Medulla oblongata (tissue), 1 donor: Measurements from ENCODE around the gene VAPA.

Experiments used
- DNase-seq: peaks from one replicate; pipeline ENCODE4 v3.0.0-alpha.2; 2015; ENCODE audit errors: extremely low spot score

The VAPA gene

GRCh38 chr18:9941103-9941502, 27.3 kb downstream of the VAPA start:
- no peak for DNase-seq

DNA sequence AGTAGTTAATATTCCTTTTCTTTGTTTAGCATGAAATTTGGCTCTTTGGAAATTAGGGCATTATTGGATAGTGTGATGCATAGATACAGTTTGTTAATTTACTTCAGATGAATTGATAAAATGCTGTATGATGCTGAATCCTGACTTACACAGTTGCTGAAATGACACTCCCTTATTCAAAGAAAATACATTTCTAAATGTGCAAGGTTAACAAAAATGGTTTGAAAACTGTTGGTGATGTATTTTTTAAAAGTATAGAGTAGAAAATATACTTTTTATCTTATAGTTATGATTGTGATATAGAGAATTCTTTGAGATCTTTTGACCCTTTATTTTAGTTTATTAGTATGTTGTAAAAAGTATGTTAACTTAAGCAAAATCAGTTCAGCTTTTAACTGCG, 27.8 kb downstream of the VAPA start:
- no peak for DNase-seq

DNA sequence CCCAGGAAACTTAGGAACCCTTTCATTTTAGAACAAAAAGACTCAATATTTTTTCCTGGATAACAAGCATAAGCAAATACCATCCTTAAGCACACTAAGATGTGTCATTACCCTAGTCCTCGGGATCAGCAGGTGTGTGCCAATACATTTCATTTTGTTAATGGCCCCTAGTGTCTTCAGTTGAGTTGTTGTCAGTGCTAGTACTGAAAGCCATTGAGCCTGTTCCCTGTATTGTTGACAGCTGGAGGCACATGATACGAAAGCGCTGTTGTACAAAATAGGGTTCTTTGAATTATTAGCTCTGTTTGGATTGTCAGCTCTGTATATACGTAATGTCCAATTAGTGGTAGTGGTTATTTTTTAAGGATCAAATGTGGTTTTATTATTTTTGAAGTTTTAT, 29.5 kb downstream of the VAPA start:
- DNase-seq: peak; percentile 78

- DNase-seq: no peak
These were observed 31.0 kb downstream of the VAPA start for GRCh38 chr18:9944805-9945204.

DNA sequence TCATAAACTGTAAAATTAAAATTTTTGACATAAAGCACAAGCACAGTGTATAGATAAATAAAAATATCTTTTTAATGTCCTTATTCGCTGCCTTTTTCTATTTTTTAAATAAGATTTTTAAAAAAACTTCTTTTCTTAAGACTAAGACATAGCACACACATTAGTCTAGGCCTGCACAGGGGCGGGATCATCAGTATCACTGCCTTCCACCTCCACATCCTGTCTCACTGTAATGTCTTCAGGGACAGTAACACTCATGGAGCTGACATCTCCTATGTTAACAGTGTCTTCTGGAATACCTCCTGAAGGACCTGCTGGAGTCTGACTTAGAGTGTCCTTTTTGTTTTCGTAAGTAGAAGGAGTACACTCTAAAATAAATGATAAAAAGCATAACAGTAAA, 33.0 kb downstream of the VAPA start:
- no peak for DNase-seq

DNA sequence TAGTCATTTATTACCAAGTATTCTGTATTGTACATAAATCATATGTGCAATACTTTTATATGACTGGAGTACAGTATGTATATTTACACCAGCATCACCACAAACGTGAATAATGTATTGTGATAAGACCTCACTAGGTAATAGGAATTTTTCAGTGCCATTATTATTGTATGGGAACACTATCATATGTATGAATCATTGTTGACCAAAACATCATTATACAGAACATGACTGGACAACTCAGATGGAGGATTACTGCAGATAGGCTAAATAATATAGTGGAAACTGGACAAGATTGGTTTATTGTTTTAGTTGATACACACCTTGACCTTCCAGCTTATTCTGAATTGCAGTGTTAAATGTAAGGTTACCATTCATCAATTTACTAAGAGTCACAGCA, 33.4 kb downstream of the VAPA start:
- no peak for DNase-seq

DNA sequence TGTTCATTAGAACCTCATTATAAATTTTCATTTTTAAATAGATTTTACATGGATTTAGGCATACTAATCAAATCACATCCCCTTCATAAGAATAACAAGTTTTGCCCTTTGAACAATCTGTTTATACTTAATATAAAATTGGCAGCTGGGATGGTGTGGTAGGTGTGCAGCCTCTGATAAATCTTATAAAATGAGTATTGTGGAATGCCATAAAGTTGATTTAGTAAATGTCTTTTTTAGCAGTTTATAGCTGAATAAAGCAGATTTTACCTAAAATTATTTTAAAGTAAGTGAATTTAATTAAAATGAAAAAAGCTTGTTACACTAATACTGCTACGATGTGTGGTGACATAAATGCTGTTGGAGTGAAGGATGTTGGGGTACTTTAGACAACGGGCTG, 35.5 kb downstream of the VAPA start:
- DNase-seq: no peak

- no peak for DNase-seq
These were observed 36.0 kb downstream of the VAPA start for GRCh38 chr18:9949861-9950260.

GRCh38 chr18:9950289-9951016, 36.6 kb downstream of the VAPA start:
- DNase-seq: no peak

GRCh38 chr18:9951022-9951859, 37.4 kb downstream of the VAPA start:
- DNase-seq: peak; percentile 81

GRCh38 chr18:9952633-9953416, 39.0 kb downstream of the VAPA start:
- DNase-seq: no peak

GRCh38 chr18:9958861-9959399, 45.1 kb downstream of the VAPA start:
- DNase-seq: no peak

GRCh38 chr18:9959564-9959963, 45.7 kb downstream of the VAPA start:
- no peak for DNase-seq

DNA sequence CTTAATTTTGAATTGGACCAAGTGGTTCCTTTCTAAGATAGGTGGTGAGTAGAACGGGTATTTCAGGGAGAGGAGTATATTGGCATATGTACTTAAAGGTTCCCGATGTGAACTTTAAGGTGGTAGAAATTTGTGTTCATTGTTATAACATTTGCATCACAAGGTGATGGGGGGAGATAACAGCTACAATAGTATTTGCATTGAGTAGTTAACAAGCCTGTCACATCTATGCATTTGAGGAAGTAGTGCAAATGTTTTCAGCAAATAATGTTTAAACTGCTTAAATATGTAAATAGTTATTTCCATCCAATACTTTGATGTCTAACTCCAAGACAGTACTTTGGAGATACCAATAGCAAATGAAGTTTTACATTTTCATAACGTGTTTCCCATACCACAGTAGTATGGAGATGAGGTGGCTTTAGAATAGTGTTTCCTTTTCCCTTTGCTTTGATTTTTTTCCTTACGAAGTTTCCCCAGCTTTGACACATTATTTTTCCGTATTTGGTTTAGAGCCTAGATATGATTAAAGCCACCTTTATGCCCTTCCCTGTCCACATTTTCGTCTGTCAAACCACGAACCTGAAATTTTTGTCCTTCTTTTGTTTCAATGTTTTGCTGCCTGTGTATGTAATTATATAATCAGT, 46.6 kb downstream of the VAPA start:
- no peak for DNase-seq

DNA sequence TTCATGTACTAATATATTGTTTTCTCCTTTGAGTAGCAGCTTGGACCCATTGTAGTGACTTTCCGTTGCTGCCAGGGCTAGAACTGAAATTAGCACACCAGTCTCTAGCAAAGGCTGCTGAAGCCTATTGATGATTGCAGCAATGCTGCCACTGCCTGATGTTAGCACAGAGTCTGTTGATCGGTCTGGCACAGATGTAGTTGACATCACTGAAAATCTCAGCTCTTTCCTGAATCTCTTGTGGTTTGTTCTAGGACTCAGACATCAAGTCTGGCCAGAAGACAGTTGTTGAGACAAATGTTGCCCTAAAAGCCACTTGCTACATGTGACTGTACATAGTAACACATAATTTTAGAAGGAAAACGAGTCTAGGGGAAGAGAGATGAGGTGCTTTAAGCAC, 47.2 kb downstream of the VAPA start:
- peak; percentile 47 for DNase-seq

DNA sequence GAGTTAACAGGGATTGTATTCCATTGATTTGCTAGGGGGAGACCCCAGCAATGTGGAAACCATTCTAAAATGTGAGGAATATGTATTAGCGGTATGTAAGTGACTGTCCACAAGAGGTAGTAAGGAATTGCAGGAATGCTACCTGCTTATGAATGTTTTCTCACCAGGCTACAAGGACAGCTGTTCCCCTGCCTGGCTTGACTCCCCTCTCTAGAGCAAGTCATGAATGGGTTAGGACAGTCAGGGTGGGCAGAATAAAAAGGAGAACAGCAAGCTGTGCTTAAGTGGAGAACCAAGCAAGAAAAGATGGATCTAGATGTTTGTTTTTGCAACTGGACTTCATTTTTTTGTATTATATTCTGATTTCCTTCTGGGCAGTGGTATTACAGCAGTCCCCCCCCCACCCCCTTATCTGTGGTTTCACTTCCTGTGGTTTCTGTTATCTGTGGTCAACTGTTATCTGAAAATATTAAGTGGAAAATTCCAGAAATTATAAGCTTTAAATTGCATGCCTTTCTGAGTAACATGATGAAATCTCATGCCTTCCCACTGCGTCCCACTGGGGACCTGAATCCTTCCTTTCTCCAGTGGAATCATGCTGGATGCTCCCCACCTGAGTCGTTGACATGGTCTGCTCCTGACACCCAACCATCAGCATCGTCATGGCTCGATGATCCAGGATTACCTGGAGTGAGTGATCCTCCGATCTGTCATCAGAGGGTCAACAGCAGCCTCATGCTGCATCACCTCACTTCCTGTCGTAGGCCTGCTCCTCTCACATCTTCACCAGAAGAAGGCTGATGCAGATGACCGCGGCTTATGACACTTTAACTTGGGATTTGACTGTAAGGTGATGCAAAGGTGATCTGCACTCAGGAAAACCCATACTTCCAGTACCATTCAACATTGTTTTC, 52.2 kb downstream of the VAPA start:
- no peak for DNase-seq

- no peak for DNase-seq
These were observed 54.4 kb downstream of the VAPA start for GRCh38 chr18:9968081-9968848.

DNA sequence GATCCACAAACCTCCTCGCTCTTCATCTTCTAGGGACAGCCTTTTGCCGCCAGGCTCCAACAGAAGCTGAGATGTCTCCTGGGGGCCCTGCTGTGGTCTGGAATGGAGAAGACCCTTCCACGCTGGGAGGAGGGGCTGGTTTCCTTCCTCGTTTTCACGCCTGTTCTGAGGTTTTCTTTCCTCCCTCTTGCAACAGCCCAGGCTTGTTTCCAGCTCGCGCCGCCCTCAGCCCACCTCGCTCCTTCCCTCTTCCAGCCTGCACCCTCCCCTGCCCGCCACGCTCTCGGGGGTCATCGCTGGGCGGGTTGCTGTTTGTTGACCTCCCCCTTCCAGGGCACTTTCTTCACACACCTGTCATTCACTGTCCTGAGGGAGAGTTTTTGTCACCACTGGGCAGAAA, 55.4 kb downstream of the VAPA start:
- no peak for DNase-seq

DNA sequence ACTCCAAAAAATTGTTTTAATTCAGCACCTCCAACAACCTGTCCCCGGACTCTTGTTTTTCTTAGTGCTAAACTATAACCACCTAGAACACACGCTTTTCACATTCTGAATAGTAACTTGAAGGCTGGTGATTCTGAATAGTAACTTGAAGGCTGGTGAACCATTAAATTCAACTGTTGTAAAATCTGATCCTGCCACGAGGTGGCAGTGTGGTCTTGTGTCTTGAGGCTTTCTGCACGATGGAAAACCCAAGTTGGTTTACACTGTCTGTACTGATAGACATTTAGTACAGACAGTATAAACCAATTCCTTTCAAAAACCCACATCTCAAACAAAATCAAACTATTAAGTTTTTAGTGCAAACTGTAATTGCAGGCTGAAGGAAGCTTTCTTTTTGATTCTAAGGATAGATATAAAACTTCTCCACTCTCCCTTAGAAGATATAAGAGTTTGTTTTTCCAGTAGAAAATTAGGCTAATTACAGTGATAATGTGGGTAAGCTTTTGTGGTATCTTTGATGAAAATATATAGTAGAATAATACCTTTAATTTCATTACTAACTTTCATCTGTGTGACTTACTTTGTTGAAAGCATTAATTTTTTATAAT, 57.6 kb downstream of the VAPA start:
- DNase-seq: peak; percentile 97
